ENCODE data around the gene SMYD3.

Gene SMYD3

GRCh38 chr1:246164764-246165163 lies 342.3 kb downstream of the SMYD3 start:
- DNase-seq, result no peak

- DNase-seq, result no peak
Measured at GRCh38 chr1:246162560-246162959, 344.5 kb downstream of the SMYD3 start.

- DNase-seq, result no peak
Measured at GRCh38 chr1:246161626-246162025, 345.5 kb downstream of the SMYD3 start.

GRCh38 chr1:246160905-246161304 lies 346.2 kb downstream of the SMYD3 start:
- DNase-seq, result no peak

- DNase-seq, result no peak
Measured at GRCh38 chr1:246160374-246160773, 346.7 kb downstream of the SMYD3 start.

- DNase-seq, result no peak
Measured at GRCh38 chr1:246159279-246160227, 347.5 kb downstream of the SMYD3 start.

GRCh38 chr1:246158131-246158530 lies 348.9 kb downstream of the SMYD3 start:
- DNase-seq, result no peak

GRCh38 chr1:246157516-246157915 lies 349.6 kb downstream of the SMYD3 start:
- DNase-seq, result no peak

GRCh38 chr1:246156847-246157246 lies 350.2 kb downstream of the SMYD3 start:
- DNase-seq, result no peak

- DNase-seq, result no peak
Measured at GRCh38 chr1:246155923-246156322, 351.2 kb downstream of the SMYD3 start.

- no peak for DNase-seq
Measured at GRCh38 chr1:246153796-246154212, 353.3 kb downstream of the SMYD3 start.

GRCh38 chr1:246152986-246153431 lies 354.1 kb downstream of the SMYD3 start:
- DNase-seq, result no peak

GRCh38 chr1:246151796-246152434 lies 355.2 kb downstream of the SMYD3 start:
- no peak for DNase-seq

GRCh38 chr1:246149543-246149942 lies 357.5 kb downstream of the SMYD3 start:
- no peak for DNase-seq

- DNase-seq, result no peak
Measured at GRCh38 chr1:246147524-246148461, 359.3 kb downstream of the SMYD3 start.

- DNase-seq, result no peak
Measured at GRCh38 chr1:246146804-246147523, 360.1 kb downstream of the SMYD3 start.

- no peak for DNase-seq
Measured at GRCh38 chr1:246145900-246146299, 361.2 kb downstream of the SMYD3 start.

GRCh38 chr1:246144931-246145330 lies 362.1 kb downstream of the SMYD3 start:
- DNase-seq, result no peak

- DNase-seq, result no peak
Measured at GRCh38 chr1:246142320-246142893, 364.7 kb downstream of the SMYD3 start.

- no peak for DNase-seq
Measured at GRCh38 chr1:246141306-246141705, 365.8 kb downstream of the SMYD3 start.

GRCh38 chr1:246139745-246140182 lies 367.3 kb downstream of the SMYD3 start:
- no peak for DNase-seq

GRCh38 chr1:246138781-246139180 lies 368.3 kb downstream of the SMYD3 start:
- no peak for DNase-seq

Data from CD4-positive, alpha-beta T cell treated with Interleukin-6 for 4 hours (primary cell).